Measurements from ENCODE around the gene IFRD2. TPM values are rescaled to one million over a fixed set of nuclear protein-coding genes. Genes with fewer than 3 reads are reported as not detected.
"Not testable (repeated sequence)": the region's sequence is repeated elsewhere in the genome, so short reads cannot be mapped to it uniquely, and the experiment has no call there.

The IFRD2 gene
- total RNA-seq, 1 donor from 2014 or later: 233 TPM

- H3K36me3 Mint-ChIP-seq (ENCODE audit: low read depth): no peaks in the 10 kb centered on the region
- DNase-seq: peak; percentile 79
- peak overlapping the region; percentile 64 for H3K4me3 Mint-ChIP-seq
- no peak overlapping the region for H3K27ac Mint-ChIP-seq
- peaks cover 39% of the 10 kb centered on the region for H3K27me3 Mint-ChIP-seq
- intact Hi-C loops (cut with micrococcal nuclease): no loop called here
- H3K9me3 Mint-ChIP-seq: no peaks in the 10 kb centered on the region
- H3K4me1 Mint-ChIP-seq: peaks cover 28% of the 10 kb centered on the region
Observed at GRCh38 chr3:50275996-50276761, 16.1 kb downstream of the IFRD2 start.

GRCh38 chr3:50275141-50275995 lies 16.9 kb downstream of the IFRD2 start:
- Mint-ChIP-seq H3K27me3 (peaks cover 39% of the 10 kb centered on the region), H3K4me3 (peak overlapping the region; percentile 64), H3K9me3 (no peaks in the 10 kb centered on the region), H3K27ac (no peak overlapping the region), H3K36me3 (ENCODE audit: low read depth) (no peaks in the 10 kb centered on the region), H3K4me1 (peaks cover 28% of the 10 kb centered on the region)
- DNase-seq: no peak
- intact Hi-C loops (cut with micrococcal nuclease): no loop called here

DNA sequence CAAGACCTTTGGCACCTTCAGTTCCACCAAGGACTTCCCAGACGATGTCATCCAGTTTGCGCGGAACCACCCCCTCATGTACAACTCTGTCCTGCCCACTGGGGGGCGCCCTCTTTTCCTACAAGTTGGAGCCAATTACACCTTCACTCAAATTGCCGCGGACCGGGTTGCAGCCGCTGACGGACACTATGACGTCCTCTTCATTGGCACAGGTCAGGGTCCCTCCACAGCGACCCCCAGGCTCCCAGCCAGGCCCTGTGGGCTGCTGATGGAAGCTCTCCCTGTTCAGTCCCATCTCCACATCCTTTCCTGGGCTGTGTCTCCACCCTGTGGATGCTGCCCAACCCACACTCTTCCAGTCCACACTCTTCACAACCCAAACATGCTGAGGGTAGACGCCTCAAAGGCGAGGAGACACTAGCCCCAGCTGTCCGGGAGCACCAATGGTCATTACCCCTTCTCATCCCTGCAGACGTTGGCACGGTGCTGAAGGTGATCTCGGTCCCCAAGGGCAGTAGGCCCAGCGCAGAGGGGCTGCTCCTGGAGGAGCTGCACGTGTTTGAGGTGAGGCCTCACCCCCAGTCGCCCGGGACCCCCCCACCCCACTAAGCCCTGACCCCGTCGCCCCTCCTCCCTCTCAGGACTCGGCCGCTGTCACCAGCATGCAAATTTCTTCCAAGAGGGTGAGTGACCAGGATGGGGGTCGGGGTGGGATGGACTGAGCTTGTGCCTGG lies 17.7 kb downstream of the IFRD2 start:
- H3K27ac Mint-ChIP-seq: peak overlapping the region; percentile 62
- DNase-seq: peak; percentile 93
- intact Hi-C loops (cut with micrococcal nuclease): no loop called here
- H3K4me1 Mint-ChIP-seq: peaks cover 28% of the 10 kb centered on the region
- peak overlapping the region; percentile 57 for H3K4me3 Mint-ChIP-seq
- peaks cover 39% of the 10 kb centered on the region for H3K27me3 Mint-ChIP-seq
- no peaks in the 10 kb centered on the region for H3K9me3 Mint-ChIP-seq
- H3K36me3 Mint-ChIP-seq (ENCODE audit: low read depth): no peaks in the 10 kb centered on the region

DNA sequence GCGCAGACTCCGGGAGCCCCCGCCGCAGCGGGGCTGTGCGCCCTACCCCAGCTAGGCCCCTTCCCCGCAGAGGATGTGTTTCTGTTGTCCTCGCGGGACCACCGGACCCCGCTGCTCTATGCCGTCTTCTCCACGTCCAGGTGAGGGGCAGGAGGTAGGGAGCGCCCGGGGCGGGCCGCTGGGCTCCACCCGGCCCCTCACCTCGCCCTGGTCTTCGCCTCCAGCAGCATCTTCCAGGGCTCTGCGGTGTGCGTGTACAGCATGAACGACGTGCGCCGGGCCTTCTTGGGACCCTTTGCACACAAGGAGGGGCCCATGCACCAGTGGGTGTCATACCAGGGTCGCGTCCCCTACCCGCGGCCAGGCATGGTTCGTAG lies 18.6 kb downstream of the IFRD2 start:
- no peak overlapping the region for H3K27ac Mint-ChIP-seq
- peaks cover 40% of the 10 kb centered on the region for H3K27me3 Mint-ChIP-seq
- no peaks in the 10 kb centered on the region for H3K9me3 Mint-ChIP-seq
- H3K4me1 Mint-ChIP-seq: peaks cover 28% of the 10 kb centered on the region
- intact Hi-C loops (cut with micrococcal nuclease): loop anchor here (1.0 kb wide), 4 partner anchors 27 to 153 kb away; no protein-coding TSS in a partner anchor
- H3K4me3 Mint-ChIP-seq: no peak overlapping the region
- no peak for DNase-seq
- H3K36me3 Mint-ChIP-seq (ENCODE audit: low read depth): no peaks in the 10 kb centered on the region

DNA sequence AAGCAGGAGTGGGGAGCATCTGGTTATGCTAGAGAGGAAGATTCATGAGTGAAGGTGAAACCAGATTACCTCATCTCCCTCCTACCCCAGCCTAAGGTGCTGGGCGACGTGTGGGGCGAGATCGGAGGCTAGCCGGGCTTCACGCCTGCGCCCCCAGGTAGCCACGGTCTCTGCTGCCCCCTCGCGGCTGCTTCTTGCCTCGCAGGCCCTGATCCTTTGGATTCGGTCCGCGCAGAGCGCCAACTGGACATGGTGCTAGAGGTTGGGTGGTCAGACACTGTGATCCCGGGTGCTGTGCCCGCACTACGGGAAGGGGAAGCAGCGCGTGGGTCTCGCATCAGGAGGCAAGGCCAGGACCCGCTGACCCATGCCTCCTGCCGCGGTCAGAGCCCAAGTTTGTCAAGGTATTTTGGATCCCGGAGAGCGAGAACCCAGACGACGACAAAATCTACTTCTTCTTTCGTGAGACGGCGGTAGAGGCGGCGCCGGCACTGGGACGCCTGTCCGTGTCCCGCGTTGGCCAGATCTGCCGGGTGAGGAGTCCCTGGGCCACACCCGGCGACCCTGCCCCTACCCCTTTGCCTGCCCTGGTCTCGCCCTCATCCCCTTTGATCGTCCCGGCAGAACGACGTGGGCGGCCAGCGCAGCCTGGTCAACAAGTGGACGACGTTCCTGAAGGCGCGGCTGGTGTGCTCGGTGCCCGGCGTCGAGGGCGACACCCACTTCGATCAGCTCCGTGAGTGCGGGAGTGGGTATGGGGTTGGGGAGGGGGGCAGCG lies 19.1 kb downstream of the IFRD2 start:
- Mint-ChIP-seq H3K27ac (no peak overlapping the region), H3K36me3 (ENCODE audit: low read depth) (no peaks in the 10 kb centered on the region), H3K27me3 (peaks cover 39% of the 10 kb centered on the region)

DNA sequence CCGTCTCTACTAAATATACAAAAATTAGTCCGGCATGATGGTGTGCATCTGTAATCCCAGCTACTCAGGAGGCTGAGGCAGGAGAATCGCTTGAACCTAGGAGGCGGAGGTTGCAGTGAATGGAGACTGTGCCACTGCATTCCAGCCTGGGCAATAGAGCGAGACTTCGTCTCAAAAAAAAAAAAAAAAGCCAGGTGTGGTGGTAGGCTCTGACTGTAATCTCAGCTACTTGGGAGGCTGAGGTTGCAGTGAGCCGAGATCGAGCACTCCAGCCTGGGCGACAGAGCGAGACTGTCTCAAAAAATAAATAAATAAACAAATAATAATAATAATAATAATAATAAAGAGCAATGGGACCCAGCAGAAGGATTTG lies 19.7 kb downstream of the IFRD2 start:
- H3K36me3 Mint-ChIP-seq (ENCODE audit: low read depth); H3K27ac Mint-ChIP-seq; H3K9me3 Mint-ChIP-seq; H3K4me3 Mint-ChIP-seq; DNase-seq: not testable (repeated sequence)
- peaks cover 39% of the 10 kb centered on the region for H3K27me3 Mint-ChIP-seq
- H3K4me1 Mint-ChIP-seq: peaks cover 28% of the 10 kb centered on the region
- intact Hi-C loops (cut with micrococcal nuclease): loop anchor here (1.0 kb wide), 1 partner anchor 12 kb away; no protein-coding TSS in a partner anchor

More for the DNA sequence above, 19.1 kb downstream of the IFRD2 start:
- Mint-ChIP-seq H3K4me1 (peaks cover 28% of the 10 kb centered on the region), H3K9me3 (no peaks in the 10 kb centered on the region), H3K4me3 (peak overlapping the region; percentile 86)
- intact Hi-C loops (cut with micrococcal nuclease): loop anchor here (1.0 kb wide), 5 partner anchors 13 to 153 kb away; no protein-coding TSS in a partner anchor
- DNase-seq: peak; percentile 97

- H3K9me3 Mint-ChIP-seq: no peaks in the 10 kb centered on the region
- H3K27ac Mint-ChIP-seq: no peak overlapping the region
- H3K4me3 Mint-ChIP-seq: no peak overlapping the region
- intact Hi-C loops (cut with micrococcal nuclease): loop anchor here (1.0 kb wide), 1 partner anchor 29 kb away; no protein-coding TSS in a partner anchor
- peaks cover 46% of the 10 kb centered on the region for H3K27me3 Mint-ChIP-seq
- H3K36me3 Mint-ChIP-seq (ENCODE audit: low read depth): no peaks in the 10 kb centered on the region
- H3K4me1 Mint-ChIP-seq: peaks cover 28% of the 10 kb centered on the region
- DNase-seq: no peak
Observed at GRCh38 chr3:50271314-50271936, 20.8 kb downstream of the IFRD2 start.

- peaks cover 44% of the 10 kb centered on the region for H3K27me3 Mint-ChIP-seq
- H3K36me3 Mint-ChIP-seq (ENCODE audit: low read depth): no peaks in the 10 kb centered on the region
- H3K27ac Mint-ChIP-seq: no peak overlapping the region
- H3K9me3 Mint-ChIP-seq: no peaks in the 10 kb centered on the region
- H3K4me3 Mint-ChIP-seq: no peak overlapping the region
- no peak for DNase-seq
- peaks cover 23% of the 10 kb centered on the region for H3K4me1 Mint-ChIP-seq
- intact Hi-C loops (cut with micrococcal nuclease): loop anchor here (1.0 kb wide), 1 partner anchor 28 kb away; no protein-coding TSS in a partner anchor
Observed at GRCh38 chr3:50270422-50271224, 21.6 kb downstream of the IFRD2 start.

DNA sequence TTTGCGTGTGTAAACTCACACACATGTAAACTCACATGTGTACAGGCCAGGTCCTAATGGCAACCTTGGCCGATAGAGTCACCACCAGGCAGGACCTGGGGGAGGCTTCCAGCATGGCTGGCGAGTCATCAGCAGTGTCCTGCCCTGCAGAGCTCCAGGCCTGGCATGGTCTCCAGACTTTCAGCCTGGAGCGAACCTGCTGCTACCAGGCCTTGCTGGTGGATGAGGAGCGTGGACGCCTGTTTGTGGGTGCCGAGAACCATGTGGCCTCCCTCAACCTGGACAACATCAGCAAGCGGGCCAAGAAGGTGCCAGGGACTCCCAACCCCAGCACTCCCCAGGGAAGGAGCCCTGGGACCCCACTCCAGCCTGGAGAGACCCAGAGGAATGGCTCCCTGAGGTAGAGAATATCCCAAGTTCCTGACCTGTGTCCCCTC lies 22.2 kb downstream of the IFRD2 start:
- no peak overlapping the region for H3K4me3 Mint-ChIP-seq
- no peak for DNase-seq
- H3K36me3 Mint-ChIP-seq (ENCODE audit: low read depth): no peaks in the 10 kb centered on the region
- intact Hi-C loops (cut with micrococcal nuclease): no loop called here
- H3K4me1 Mint-ChIP-seq: peaks cover 20% of the 10 kb centered on the region
- H3K9me3 Mint-ChIP-seq: no peaks in the 10 kb centered on the region
- no peak overlapping the region for H3K27ac Mint-ChIP-seq
- peaks cover 40% of the 10 kb centered on the region for H3K27me3 Mint-ChIP-seq

- H3K4me3 Mint-ChIP-seq: no peak overlapping the region
- H3K4me1 Mint-ChIP-seq: peaks cover 17% of the 10 kb centered on the region
- intact Hi-C loops (cut with micrococcal nuclease): no loop called here
- peaks cover 36% of the 10 kb centered on the region for H3K27me3 Mint-ChIP-seq
- no peak for DNase-seq
- no peaks in the 10 kb centered on the region for H3K36me3 Mint-ChIP-seq (ENCODE audit: low read depth)
- H3K9me3 Mint-ChIP-seq: no peaks in the 10 kb centered on the region
- H3K27ac Mint-ChIP-seq: no peak overlapping the region
Observed at GRCh38 chr3:50269460-50269859, 22.8 kb downstream of the IFRD2 start.

- no peaks in the 10 kb centered on the region for H3K36me3 Mint-ChIP-seq (ENCODE audit: low read depth)
- no peaks in the 10 kb centered on the region for H3K9me3 Mint-ChIP-seq
- DNase-seq: no peak
- H3K4me1 Mint-ChIP-seq: peaks cover 13% of the 10 kb centered on the region
- H3K4me3 Mint-ChIP-seq: no peak within 1 kb of the TSS
- no peak within 1 kb of the TSS for H3K27ac Mint-ChIP-seq
- peaks cover 31% of the 10 kb centered on the region for H3K27me3 Mint-ChIP-seq
- intact Hi-C loops (cut with micrococcal nuclease): no loop called here
Observed at GRCh38 chr3:50268703-50269451, 23.4 kb downstream of the IFRD2 start, which contains the start of gene SEMA3B. Gene SEMA3B (plus strand): TSS chr3:50269147. CDS start chr3:50269241, 94 bp downstream.

Measured in activated CD4-positive, alpha-beta T cell treated with anti-CD3 and anti-CD28 coated beads, Interleukin-2, amount 10 ng/mL, durations not matched to agents 24 days and 14 days (primary cell).